T-helper 1 cell treated with Interleukin-12 subunit alpha and Interleukin-12 subunit beta and Interleukin-4 antibody, amounts not matched to agents 30 ng/mL and 1 ng/mL, for 36 hours (primary cell): ENCODE results near the gene DVL3. TPM values are rescaled to one million over a fixed set of nuclear protein-coding genes. Genes with fewer than 3 reads are reported as not detected.
"Not testable (repeated sequence)": the region's sequence is repeated elsewhere in the genome, so short reads cannot be mapped to it uniquely, and the experiment has no call there.

ENCODE experiments used
- intact Hi-C: fragments of 100-400 bp; cut with micrococcal nuclease; formaldehyde crosslinking; loops from one replicate; pipeline ENCODE4 v1.15.1; 2024
- total RNA-seq: library from RNA; stranded (reverse); gene quantifications from 2 replicates; pipeline ENCODE4 v1.2.3, GENCODE V29; 2022

The DVL3 gene
- total RNA-seq, 1 donor from 2014 or later: 47.1 TPM

GRCh38 chr3:184155644-184156521 lies 706 bp downstream of the DVL3 start:
- intact Hi-C loops: loop anchor here (1.0 to 5.0 kb wide), 6 partner anchors 18 to 274 kb away; partner anchors contain the start of genes ABCC5, ABCF3, AP2M1 and EIF2B5

- intact Hi-C loops: loop anchor here (1.0 to 5.0 kb wide), 2 partner anchors 18 to 274 kb away; partner anchors contain the start of genes AP2M1 and PARL
Observed at GRCh38 chr3:184156522-184156955, 1.4 kb downstream of the DVL3 start.

- intact Hi-C loops: loop anchor here (5.0 kb wide), 1 partner anchor 275 kb away; the partner anchor contains the start of gene PARL
Observed at GRCh38 chr3:184157206-184157605, 2.0 kb downstream of the DVL3 start.

- intact Hi-C loops: loop anchor here (5.0 kb wide), 1 partner anchor 276 kb away; the partner anchor contains the start of gene PARL
Observed at GRCh38 chr3:184158404-184158803, 3.2 kb downstream of the DVL3 start.

- intact Hi-C loops: no loop called here
Observed at GRCh38 chr3:184160456-184160855, 5.3 kb downstream of the DVL3 start.

GRCh38 chr3:184162571-184163070 lies 7.4 kb downstream of the DVL3 start:
- intact Hi-C loops: not testable (repeated sequence)

GRCh38 chr3:184164648-184165330 lies 9.6 kb downstream of the DVL3 start:
- intact Hi-C loops: no loop called here

GRCh38 chr3:184165543-184165942 lies 10.4 kb downstream of the DVL3 start:
- intact Hi-C loops: no loop called here

GRCh38 chr3:184166671-184167070 lies 11.5 kb downstream of the DVL3 start:
- intact Hi-C loops: no loop called here

- intact Hi-C loops: no loop called here
Observed at GRCh38 chr3:184167786-184168185, 12.6 kb downstream of the DVL3 start.

- intact Hi-C loops: no loop called here
Observed at GRCh38 chr3:184168363-184169120, 13.4 kb downstream of the DVL3 start.

GRCh38 chr3:184169896-184170875 lies 15.0 kb downstream of the DVL3 start:
- intact Hi-C loops: loop anchor here (5.0 to 10.0 kb wide), 2 partner anchors 473 to 1325 kb away; partner anchors contain the start of genes TMEM41A and YEATS2

- intact Hi-C loops: loop anchor here (5.0 to 10.0 kb wide), 2 partner anchors 474 to 1323 kb away; partner anchors contain the start of genes TMEM41A and YEATS2
Observed at GRCh38 chr3:184171562-184171961, 16.4 kb downstream of the DVL3 start.

GRCh38 chr3:184172681-184173373 lies 17.6 kb downstream of the DVL3 start:
- intact Hi-C loops: loop anchor here (5.0 to 10.0 kb wide), 2 partner anchors 476 to 1322 kb away; partner anchors contain the start of genes TMEM41A and YEATS2

GRCh38 chr3:184173374-184173722 lies 18.2 kb downstream of the DVL3 start:
- intact Hi-C loops: loop anchor here (5.0 to 10.0 kb wide), 2 partner anchors 476 to 1321 kb away; partner anchors contain the start of genes TMEM41A and YEATS2

- intact Hi-C loops: loop anchor here (1.0 to 10.0 kb wide), 15 partner anchors 11 to 1413 kb away; partner anchors contain the start of genes ABCC5, EEF1AKMT4, EIF2B5 and EIF4G1
Observed at GRCh38 chr3:184174284-184174645, 19.1 kb downstream of the DVL3 start.

- intact Hi-C loops: loop anchor here (1.0 to 10.0 kb wide), 15 partner anchors 10 to 1412 kb away; partner anchors contain the start of genes ABCC5, EEF1AKMT4, EIF2B5 and EIF4G1
Observed at GRCh38 chr3:184174646-184175492, 19.7 kb downstream of the DVL3 start, which contains the start of gene AP2M1. Gene AP2M1, plus strand, starts transcription at chr3:184174855. Its CDS starts 2,139 bp downstream, at chr3:184176994.
